ENCODE results near the gene DLGAP1.

- TF ChIP-seq CTCF (IDR thresholded peaks at IDR 0.05; ENCODE audit: low read depth, low read length) (no peak), POLR2A (IDR thresholded peaks at IDR 0.05; ENCODE audit: extremely low read depth, insufficient read length) (no peak), MAX (IDR thresholded peaks at IDR 0.05; ENCODE audit: low read depth, low read length) (no peak)
These were observed 934.6 kb downstream of the DLGAP1 start for GRCh38 chr18:3520230-3521085.

All from NB4 (cell line).